Kidney (tissue), 14 donors: ENCODE measurements around the gene SPTB. TPM values are rescaled to one million over a fixed set of nuclear protein-coding genes. Genes with fewer than 3 reads are reported as not detected.

Experiments
- DNase-seq, 5 donors: peaks; one replicate each; pipeline ENCODE4 v3.0.0-alpha.2; 2013 to 2020
- FAIRE-seq: peaks from 2 replicates; lab custom pipeline; 2012; peaks lifted over from hg19 to GRCh38; lab: Jason Lieb, UNC
- H3K27ac ChIP-seq, 2 donors: one replicate each; pipeline ENCODE4 v1.7.0; 2013; ENCODE audit warnings: low read depth in 2 of 2, low read length in 2 of 2, inconsistent platforms in 1 of 2
- H3K27me3 ChIP-seq: one replicate; pipeline ENCODE4 v1.7.1; 2013; ENCODE audit warnings: low read length, inconsistent platforms; ENCODE audit not compliant: control insufficient read depth, insufficient read depth
- H3K36me3 ChIP-seq, 3 donors: one replicate each; pipeline versions ENCODE4 v1.7.0 to v1.7.1; 2013; ENCODE audit warnings: low read length in 3 of 3, control low read depth in 1 of 3, inconsistent platforms in 1 of 3; ENCODE audit not compliant: insufficient read depth in 3 of 3, control insufficient read depth in 2 of 3
- H3K4me1 ChIP-seq, 3 donors: one replicate each; pipeline versions ENCODE4 v1.7.0 to v1.7.1; 2013; ENCODE audit warnings: low read length in 3 of 3, inconsistent platforms in 1 of 3, low read depth in 1 of 3; ENCODE audit not compliant: control insufficient read depth in 2 of 3, insufficient read depth in 2 of 3
- H3K4me3 ChIP-seq, 3 donors: one replicate each; pipeline versions ENCODE4 v1.7.0 to v1.8.1; 2013; ENCODE audit warnings: low read length in 3 of 3, control low read depth in 1 of 3, inconsistent platforms in 1 of 3
- H3K9ac ChIP-seq, 3 donors: one replicate each; pipeline versions ENCODE4 v1.7.0 to v1.7.1; 2013; ENCODE audit warnings: low read length in 3 of 3, control low read depth in 1 of 3, inconsistent platforms in 1 of 3
- H3K9me3 ChIP-seq, 3 donors: one replicate each; pipeline versions ENCODE4 v1.7.0 to v1.7.1; 2013; ENCODE audit warnings: low read length in 3 of 3, control low read depth in 1 of 3, inconsistent platforms in 1 of 3; ENCODE audit not compliant: control insufficient read depth in 2 of 3, insufficient read depth in 1 of 3
- intact Hi-C: fragments of 100-400 bp; cut with DNase I; formaldehyde crosslinking; loops from one replicate; pipeline ENCODE4 v1.11.1; 2022
- polyA plus RNA-seq: library from polyadenylated mRNA; stranded (reverse); fragments of 350-450 nt; fragmentation: Illumina TruSeq; extraction: RNeasy Lipid Tissue Mini Kit (QIAGEN cat#74804); gene quantifications from one replicate; pipeline ENCODE4 v1.2.3, GENCODE V29; 2014; ENCODE audit warnings: low read depth, low replicate concordance; ENCODE audit not compliant: insufficient read depth
- total RNA-seq: library from RNA; stranded (reverse); fragmentation: NEBNext Ultra II Directional; extraction: Animal tissue kit (Norgen Biotek cat#: 25700); gene quantifications from one replicate; pipeline ENCODE4 v1.2.1, GENCODE V29; 2021
- TF ChIP-seq, protein P1 (sequence below): IDR thresholded peaks from 3 replicates; pipeline ENCODE4 v1.5.1; 2012; ENCODE audit warnings: mild to moderate bottlenecking, moderate library complexity, borderline replicate concordance; ENCODE audit not compliant: insufficient read depth; ENCODE audit errors: extremely low read depth
- donor health status: control.
- donor health status: control.
- donor health status: control.
- donor health status: control.
- donor health status: control.
- donor health status: DM: yes; HTN: yes; CAD: no.
- donor health status: Normal renal cell carcinoma (clear cell type).

The SPTB gene
- total and polyA plus RNA-seq, 2 donors from 2014 or later: 1.7 to 2.2 TPM

DNA sequence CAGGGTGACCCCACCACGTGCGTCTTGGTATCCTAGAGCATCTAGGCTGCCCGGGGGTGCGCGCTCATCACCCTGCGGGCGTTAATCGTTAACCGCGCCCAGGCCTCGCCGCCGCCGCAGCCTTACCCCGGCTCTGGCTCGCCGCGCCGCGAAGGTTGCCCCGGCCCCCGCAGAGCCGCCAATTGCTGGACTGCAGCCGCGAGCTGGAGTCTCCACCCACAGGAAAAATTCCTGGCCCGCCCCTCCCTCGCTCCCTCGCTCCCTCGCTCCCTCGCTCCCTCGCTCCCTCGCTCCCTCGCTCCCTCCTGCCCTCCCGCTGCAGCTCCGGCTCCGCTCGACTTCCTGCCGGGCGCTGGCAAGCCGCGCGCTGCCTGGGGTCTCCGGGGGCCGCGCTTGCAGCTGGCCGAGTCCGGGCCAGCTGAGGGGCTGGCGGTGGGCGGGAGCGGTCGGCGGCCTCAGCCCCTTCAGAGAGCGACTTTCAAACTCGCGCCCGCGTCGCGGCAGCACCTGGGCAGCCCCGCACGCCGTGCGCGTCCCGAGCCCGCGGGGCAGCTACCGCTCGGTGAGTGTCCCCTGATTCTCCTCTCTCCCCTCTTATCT lies 175.5 kb downstream of the SPTB start, which contains the start of gene PLEKHG3:
Gene PLEKHG3 (plus strand): TSS at position 282 of the 600 bp plus-strand sequence. CDS start 23,208 bp downstream, outside the sequence.
- FAIRE-seq (no peak), DNase-seq (peak; percentile 93 to 96 (median 95))
- Histone ChIP-seq H3K9ac (peak within 1 kb of the TSS; percentile 47 to 84 (median 84)), H3K4me1 (peaks cover 6 to 48% (median 39%) of the 10 kb centered on the region in 3 donors), H3K36me3 (no peaks in the 10 kb centered on the region), H3K27me3 (no peaks in the 10 kb centered on the region), H3K27ac (peak within 1 kb of the TSS; percentile 93 to 95), H3K4me3 (peak within 1 kb of the TSS; percentile 65 to 78 (median 76)), H3K9me3 (no peaks in the 10 kb centered on the region)
- intact Hi-C loops: no loop called here
- TF ChIP-seq, protein P1, sequence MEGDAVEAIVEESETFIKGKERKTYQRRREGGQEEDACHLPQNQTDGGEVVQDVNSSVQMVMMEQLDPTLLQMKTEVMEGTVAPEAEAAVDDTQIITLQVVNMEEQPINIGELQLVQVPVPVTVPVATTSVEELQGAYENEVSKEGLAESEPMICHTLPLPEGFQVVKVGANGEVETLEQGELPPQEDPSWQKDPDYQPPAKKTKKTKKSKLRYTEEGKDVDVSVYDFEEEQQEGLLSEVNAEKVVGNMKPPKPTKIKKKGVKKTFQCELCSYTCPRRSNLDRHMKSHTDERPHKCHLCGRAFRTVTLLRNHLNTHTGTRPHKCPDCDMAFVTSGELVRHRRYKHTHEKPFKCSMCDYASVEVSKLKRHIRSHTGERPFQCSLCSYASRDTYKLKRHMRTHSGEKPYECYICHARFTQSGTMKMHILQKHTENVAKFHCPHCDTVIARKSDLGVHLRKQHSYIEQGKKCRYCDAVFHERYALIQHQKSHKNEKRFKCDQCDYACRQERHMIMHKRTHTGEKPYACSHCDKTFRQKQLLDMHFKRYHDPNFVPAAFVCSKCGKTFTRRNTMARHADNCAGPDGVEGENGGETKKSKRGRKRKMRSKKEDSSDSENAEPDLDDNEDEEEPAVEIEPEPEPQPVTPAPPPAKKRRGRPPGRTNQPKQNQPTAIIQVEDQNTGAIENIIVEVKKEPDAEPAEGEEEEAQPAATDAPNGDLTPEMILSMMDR: no peak

DNA sequence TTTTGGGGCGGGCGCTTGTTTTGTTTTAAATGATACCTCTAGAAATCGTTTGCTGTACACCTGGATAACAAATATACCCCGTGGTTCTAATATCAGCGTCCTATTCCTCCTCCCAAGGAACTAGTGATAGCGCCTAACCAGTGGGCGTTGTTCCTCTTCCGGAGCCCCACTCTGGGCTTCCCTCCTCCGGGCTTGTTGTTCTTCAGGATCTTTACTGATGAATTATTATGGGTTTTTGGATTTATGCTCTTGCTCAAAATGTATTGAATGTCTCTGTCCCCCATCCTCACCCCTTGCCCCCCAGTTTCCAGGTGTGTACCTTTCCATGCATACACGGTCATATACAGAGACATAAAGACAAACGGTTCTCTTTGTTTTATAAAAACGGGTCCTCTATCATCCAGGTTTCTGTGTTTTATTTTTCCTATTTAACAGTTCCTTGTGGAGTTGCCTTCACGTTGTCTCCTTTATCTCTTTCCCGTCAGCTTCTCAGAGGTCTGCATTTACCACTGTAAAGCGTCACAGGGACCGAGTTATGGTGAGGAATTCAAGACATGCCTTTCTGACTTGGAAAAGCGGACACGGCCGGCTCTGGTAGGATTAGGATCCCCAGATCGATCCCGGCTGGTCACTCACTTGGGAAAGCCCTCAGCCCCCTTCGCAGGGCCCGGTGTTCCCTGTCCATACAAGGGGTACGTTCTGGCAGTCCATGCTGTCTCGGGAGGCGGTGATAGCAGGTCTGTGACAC lies 176.1 kb downstream of the SPTB start:
- no peaks in the 10 kb centered on the region for H3K9me3 ChIP-seq
- no peaks in the 10 kb centered on the region for H3K27me3 ChIP-seq
- FAIRE-seq (no peak), DNase-seq (no peak)
- TF ChIP-seq, protein P1: no peak
- H3K9ac ChIP-seq: peak overlapping the region; percentile 14 to 84 (median 84)
- no peaks in the 10 kb centered on the region for H3K36me3 ChIP-seq
- H3K27ac ChIP-seq: peak overlapping the region; percentile 93 to 95
- H3K4me3 ChIP-seq: peak overlapping the region; percentile 56 to 65 (median 61)
- peaks cover 6 to 45% (median 38%) of the 10 kb centered on the region in 3 donors for H3K4me1 ChIP-seq
- intact Hi-C loops: no loop called here

DNA sequence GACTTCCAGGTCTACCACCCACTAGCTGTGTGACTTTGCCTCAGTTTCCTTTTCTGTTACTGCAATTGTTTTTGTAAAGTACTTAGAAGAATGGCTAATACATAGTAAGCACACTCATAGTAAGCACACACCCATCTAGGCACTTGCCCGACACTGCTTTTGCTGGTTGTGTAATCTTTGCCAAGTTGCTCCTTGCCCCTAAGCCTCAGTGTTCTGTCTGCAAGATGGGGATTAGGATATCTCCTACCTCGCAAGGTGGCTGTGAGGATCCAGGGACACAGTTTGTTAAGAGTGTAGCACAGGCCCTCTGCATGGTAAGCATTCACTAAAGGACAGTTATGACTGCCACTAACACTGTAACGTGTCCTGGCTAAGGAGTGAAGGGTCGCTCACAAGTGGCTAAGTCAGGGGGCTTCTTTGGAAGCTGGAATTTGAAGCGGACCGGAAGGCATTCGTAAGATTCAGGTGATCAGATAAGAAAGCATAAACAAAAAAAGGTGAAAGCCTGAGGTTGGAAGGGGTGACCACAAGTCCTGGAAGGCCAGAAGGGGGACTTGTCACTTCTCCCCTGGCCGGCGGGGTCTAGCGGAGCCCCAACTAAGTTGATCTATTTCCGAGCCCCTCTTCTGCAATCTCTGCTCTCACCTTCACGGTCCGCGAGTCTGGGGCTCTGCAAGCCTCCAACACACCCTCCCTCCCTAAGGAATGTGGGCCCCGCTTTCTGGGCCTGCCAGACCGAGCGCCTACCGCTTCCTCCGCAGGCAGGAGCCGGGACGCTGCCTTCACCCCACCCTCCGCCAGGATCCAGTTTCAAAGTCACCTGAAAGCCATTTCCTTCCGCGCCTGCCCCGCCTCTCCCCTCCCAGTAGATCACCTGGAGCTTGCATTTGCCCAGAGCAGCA lies 177.0 kb downstream of the SPTB start:
- intact Hi-C loops: no loop called here
- DNase-seq (peak; percentile 90 to 93 (median 91)), FAIRE-seq (no peak)
- H3K36me3 ChIP-seq: no peaks in the 10 kb centered on the region
- peak overlapping the region; percentile 93 to 95 for H3K27ac ChIP-seq
- TF ChIP-seq, protein P1: no peak
- peak overlapping the region in 2 of 3 donors; percentile 23 to 65 for H3K4me3 ChIP-seq
- peaks cover 6 to 40% (median 34%) of the 10 kb centered on the region in 3 donors for H3K4me1 ChIP-seq
- no peaks in the 10 kb centered on the region for H3K27me3 ChIP-seq
- H3K9me3 ChIP-seq: no peaks in the 10 kb centered on the region
- peak overlapping the region in 2 of 3 donors; percentile 43 to 84 for H3K9ac ChIP-seq
